K562 (cell line): ENCODE results near the gene SFSWAP.

Experiments
- CC2D1A ChIP-seq: fragments of 450-650 bp; IDR thresholded peaks from 2 replicates; pipeline ENCODE4 v1.6.1; 2017; ENCODE audit warnings: mild to moderate bottlenecking
- CTCF ChIP-seq, 3 experiments: IDR thresholded peaks in 2 of 3; conservative IDR thresholded peaks in 1 of 3; 2 replicates each; pipeline ENCODE4 v1.5.1; 2011 to 2012; ENCODE audit warnings: low read length in 3 of 3, mild to moderate bottlenecking in 3 of 3, control low read depth in 2 of 3, improper control_type of control experiment in 1 of 3, inconsistent platforms in 1 of 3, low read depth in 1 of 3, mixed read lengths in 1 of 3, moderate library complexity in 1 of 3; ENCODE audit not compliant: insufficient read depth in 2 of 3
- EGR1 ChIP-seq: fragments of 450-650 bp; conservative IDR thresholded peaks from 2 replicates; pipeline ENCODE4 v1.6.1; 2017; ENCODE audit warnings: mild to moderate bottlenecking
- ELF1 ChIP-seq: fragments of 200-800 bp; sonication (Bioruptor generic); IDR thresholded peaks from 2 replicates; pipeline ENCODE4 v1.6.1; 2016; ENCODE audit warnings: missing genetic modification characterization, missing compliant biosample characterization
- IRF1 ChIP-seq: sonication (generic); formaldehyde crosslinking; IDR thresholded peaks from 2 replicates; pipeline ENCODE4 v1.8.0; 2022; ENCODE audit warnings: missing genetic modification reagents, mild to moderate bottlenecking, borderline replicate concordance
- POLR2H ChIP-seq: IDR thresholded peaks from 2 replicates; pipeline ENCODE4 v1.6.1; 2016; ENCODE audit warnings: missing genetic modification characterization, low read depth, mild to moderate bottlenecking, control low read depth, missing compliant biosample characterization, moderate library complexity
- PTBP1 ChIP-seq: fragments of 200-400 bp; formaldehyde crosslinking; IDR thresholded peaks from 2 replicates; pipeline ENCODE4 v1.6.1; 2017; ENCODE audit warnings: low read depth, low read length
- ZNF224 ChIP-seq: sonication (generic); formaldehyde crosslinking; IDR thresholded peaks from 2 replicates; pipeline ENCODE4 v1.8.0; 2022; ENCODE audit warnings: mild to moderate bottlenecking, missing genetic modification reagents
- ZZZ3 ChIP-seq: fragments of 450-650 bp; IDR thresholded peaks from 2 replicates; pipeline ENCODE4 v1.6.1; 2016; ENCODE audit warnings: antibody characterized with exemption, mild to moderate bottlenecking, moderate library complexity

GRCh38 chr12:131805421-131805820 is 94.5 kb downstream of the SFSWAP start:
- no peak for TF ChIP-seq POLR2H (tag)
- no peak for TF ChIP-seq ZNF224 (CRISPR knock-in tag)
- TF ChIP-seq CC2D1A, result no peak
- no peak for TF ChIP-seq ELF1
- TF ChIP-seq ZZZ3, result no peak
- no peak for TF ChIP-seq IRF1 (CRISPR knock-in tag)
- TF ChIP-seq CTCF (IDR thresholded peaks at IDR 0.05 in 2 of 3, conservative IDR thresholded peaks at IDR 0.05 in 1 of 3; ENCODE audit: insufficient read depth in 2 of 3, low read depth in 1 of 3, low read length in 3 of 3), result no peak
- no peak for TF ChIP-seq PTBP1
- TF ChIP-seq EGR1, result no peak
